Neural progenitor cell (in vitro differentiated cells): ENCODE results near the gene KLHL30.

Source experiments
- EZH2 ChIP-seq: fragments of 200-600 bp; sonication (generic); IDR thresholded peaks from 2 replicates; pipeline ENCODE4 v1.6.1; 2017; ENCODE audit warnings: antibody characterized with exemption, mild to moderate bottlenecking, moderate library complexity
- EZH2phosphoT487 ChIP-seq: fragments of 200-600 bp; sonication (generic); IDR thresholded peaks from 2 replicates; pipeline ENCODE4 v1.6.1; 2017; ENCODE audit warnings: antibody characterized with exemption

GRCh38 chr2:238126338-238126737, 12.1 kb upstream of the KLHL30 start:
- TF ChIP-seq EZH2 (no peak), EZH2phosphoT487 (no peak)
